ENCODE measurements around the gene PDCD6IP. TPM values are rescaled to one million over a fixed set of nuclear protein-coding genes. Genes with fewer than 3 reads are reported as not detected.
"Not testable (repeated sequence)": the region's sequence is repeated elsewhere in the genome, so short reads cannot be mapped to it uniquely, and the experiment has no call there.

PDCD6IP gene, protein sequence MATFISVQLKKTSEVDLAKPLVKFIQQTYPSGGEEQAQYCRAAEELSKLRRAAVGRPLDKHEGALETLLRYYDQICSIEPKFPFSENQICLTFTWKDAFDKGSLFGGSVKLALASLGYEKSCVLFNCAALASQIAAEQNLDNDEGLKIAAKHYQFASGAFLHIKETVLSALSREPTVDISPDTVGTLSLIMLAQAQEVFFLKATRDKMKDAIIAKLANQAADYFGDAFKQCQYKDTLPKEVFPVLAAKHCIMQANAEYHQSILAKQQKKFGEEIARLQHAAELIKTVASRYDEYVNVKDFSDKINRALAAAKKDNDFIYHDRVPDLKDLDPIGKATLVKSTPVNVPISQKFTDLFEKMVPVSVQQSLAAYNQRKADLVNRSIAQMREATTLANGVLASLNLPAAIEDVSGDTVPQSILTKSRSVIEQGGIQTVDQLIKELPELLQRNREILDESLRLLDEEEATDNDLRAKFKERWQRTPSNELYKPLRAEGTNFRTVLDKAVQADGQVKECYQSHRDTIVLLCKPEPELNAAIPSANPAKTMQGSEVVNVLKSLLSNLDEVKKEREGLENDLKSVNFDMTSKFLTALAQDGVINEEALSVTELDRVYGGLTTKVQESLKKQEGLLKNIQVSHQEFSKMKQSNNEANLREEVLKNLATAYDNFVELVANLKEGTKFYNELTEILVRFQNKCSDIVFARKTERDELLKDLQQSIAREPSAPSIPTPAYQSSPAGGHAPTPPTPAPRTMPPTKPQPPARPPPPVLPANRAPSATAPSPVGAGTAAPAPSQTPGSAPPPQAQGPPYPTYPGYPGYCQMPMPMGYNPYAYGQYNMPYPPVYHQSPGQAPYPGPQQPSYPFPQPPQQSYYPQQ
- 109 TPM for polyA plus RNA-seq (ENCODE audit: insufficient read length)

- peak; percentile 72 for DNase-seq (ENCODE audit: low read depth)
Measured at GRCh38 chr3:33798418-33799201, at the start of gene PDCD6IP. Gene PDCD6IP (plus strand): TSS chr3:33798630. CDS start chr3:33798729, 99 bp downstream.

DNA sequence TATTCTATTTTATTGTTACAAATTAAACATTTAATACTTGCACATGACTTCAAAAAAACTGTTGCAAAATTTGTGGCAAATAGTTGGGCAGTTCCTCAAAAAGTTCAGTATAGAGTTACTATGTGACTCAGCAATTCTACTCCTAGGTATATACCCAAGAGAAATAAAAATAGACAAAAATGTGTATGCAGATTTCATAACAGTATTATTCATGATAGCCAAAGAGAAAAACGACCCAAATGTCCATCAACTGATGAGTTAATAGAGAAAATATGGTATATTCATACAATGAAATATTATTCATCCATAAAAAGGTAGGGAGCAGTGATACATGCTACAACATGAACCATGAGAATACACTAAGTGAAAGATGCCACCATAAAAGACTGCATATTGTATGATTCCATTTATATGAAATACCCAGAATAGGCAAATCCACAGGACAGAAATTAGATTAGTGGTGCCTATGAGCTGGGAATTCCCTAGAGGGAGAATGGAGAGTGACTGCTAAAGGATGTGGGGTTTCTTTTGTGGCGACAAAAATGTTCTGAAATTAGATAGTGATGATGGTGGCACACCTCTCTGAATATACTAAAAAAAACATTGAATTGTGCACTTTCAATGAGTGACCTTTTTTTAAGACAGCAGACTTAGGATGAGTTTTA, 48.8 kb upstream of the PDCD6IP start:
- DNase-seq (ENCODE audit: low read depth), result no peak

DNA sequence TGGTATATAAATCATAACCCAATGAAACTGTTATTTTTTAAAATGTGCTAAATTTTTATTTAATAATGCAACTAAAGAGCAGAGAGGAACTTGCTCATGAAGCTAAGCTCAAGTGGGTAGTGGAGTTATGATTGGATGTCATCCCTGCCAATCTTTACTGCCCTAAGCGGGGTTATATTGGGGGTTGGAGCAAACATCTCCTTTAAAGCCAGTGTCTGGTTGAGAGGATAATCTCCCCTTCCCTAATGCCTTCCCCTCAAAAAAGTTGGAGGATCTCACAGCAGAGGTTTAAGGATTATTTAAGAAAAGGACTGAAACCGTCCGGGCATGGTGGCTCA, 48.2 kb upstream of the PDCD6IP start:
- DNase-seq (ENCODE audit: low read depth), result no peak

DNA sequence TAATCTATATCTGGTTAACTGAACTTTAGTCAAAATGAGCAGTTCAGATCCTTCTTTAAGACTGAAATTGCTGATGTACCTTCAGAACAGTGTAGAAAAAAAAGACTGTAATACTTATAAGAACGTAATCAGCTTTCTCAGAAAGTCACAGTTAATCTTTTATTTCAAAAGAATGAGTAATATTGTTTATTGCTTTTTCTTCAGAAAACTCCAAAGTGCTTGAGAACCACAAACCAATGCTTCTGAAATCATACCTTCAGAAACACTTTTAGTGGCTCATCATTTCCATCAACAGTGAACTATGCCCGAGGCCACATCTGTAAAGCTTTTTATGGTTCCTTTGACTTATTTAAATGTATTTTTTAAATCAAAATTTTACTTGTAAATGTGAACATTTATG, 47.1 kb upstream of the PDCD6IP start:
- no peak for DNase-seq (ENCODE audit: low read depth)

DNA sequence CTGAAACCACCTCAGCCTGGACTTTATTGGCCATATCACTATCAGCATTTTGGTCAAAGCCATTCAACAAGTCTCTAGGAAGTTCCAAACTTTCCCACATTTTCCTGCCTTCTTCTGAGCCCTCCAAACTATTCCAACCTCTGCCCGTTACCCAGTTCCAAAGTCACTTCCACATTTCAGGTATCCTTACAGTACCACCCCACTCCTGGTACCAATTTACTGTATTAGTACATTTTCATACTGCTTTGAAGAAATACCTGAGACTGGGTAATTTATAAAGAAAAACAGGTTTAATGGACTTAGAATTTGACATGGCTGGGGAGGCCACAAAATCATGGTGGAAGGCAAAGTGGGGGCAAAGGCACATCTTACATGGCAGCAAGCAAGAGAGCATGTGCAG, 44.0 kb upstream of the PDCD6IP start:
- DNase-seq (ENCODE audit: low read depth), result not testable (repeated sequence)

DNA sequence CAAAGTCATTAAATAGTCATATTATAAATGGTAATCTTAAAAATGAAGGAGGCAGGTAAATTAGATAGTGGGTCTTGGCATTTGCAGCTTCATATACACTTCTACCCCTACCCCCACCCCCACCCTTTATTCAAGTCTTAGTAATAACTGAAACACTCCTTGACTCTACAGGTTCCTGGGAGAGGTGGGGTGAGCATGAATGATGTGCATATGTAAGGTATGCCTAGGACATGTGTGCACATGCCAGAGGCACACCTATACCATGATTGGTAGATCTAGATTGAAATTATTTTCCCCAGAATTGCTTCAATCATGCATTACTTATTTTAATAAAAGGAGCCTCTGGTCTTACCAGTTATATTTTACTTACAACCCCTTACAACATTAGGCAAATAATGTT, 40.1 kb upstream of the PDCD6IP start:
- DNase-seq (ENCODE audit: low read depth), result no peak

DNA sequence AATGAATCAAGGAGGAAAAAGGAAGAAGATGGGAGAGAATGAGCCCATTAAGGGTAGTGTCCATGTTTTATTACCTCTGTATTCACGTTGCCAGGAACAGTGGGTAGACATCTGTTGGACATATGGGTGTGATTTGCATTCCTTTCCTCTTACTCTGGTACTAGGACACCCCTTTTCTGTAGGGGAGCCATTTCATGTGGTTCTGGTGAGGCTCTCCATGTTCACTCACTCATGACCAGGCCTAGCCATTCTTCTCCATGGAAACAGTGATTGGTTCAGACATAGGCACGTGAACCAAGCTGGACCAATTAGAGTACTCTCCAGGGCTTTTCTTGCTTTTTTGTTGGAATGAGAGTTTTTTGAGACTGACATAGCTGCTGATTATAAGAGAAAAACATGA, 39.6 kb upstream of the PDCD6IP start:
- DNase-seq (ENCODE audit: low read depth), result no peak

DNA sequence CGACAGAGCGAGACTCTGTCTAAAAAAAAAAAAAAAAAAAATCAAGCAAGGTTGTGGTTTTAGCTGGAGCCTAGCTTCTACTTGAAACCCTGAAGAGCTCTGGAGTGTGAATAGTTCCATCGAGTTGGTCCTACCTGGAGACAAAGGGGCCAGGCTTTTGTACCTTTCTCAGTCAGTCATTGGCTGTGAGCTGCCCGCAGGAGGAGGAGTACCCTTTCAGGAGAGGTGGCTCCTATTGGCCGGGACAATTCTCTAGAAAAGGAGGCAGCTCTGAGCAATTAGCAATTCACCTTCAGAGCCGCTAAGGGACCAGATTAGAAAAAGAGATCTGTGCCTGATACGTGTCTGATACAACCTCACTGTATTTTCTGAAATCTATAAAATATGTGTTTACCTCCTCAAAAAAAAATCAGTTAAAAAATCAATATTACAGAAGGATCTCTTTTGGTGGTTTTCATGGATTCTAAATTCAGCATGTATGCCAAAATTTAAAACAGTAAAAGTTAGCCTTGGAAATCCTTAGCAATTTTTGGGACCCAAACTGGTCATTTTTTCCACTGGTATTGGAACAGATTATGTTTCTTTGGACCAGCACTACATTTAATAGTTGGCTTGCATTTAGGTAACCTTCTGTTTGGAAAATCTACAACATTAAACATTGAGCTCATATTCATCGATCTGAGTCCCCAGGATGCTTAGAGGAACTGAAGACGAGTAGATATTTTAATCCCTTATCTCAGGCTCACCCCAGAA, 29.7 kb upstream of the PDCD6IP start:
- no peak for DNase-seq (ENCODE audit: low read depth)

DNA sequence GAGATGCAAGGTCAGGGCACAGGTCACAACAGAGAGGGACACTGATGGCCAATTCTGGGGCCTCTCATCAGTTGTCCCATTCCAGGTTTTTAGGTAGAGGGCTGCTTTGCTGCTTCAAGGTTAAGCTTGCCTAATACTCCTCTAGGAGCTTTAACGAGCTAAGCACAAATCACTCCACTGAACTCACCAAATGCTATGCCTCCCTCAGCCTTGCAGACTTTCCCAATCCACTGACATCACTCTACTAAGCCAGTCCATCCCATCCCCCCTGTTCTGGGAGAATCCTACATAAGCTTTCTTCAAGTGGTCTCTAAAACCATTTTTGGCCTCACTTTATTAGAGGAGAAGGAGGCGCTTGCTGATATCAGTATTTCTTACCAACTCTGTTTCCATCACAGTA, 24.8 kb upstream of the PDCD6IP start:
- no peak for DNase-seq (ENCODE audit: low read depth)

DNA sequence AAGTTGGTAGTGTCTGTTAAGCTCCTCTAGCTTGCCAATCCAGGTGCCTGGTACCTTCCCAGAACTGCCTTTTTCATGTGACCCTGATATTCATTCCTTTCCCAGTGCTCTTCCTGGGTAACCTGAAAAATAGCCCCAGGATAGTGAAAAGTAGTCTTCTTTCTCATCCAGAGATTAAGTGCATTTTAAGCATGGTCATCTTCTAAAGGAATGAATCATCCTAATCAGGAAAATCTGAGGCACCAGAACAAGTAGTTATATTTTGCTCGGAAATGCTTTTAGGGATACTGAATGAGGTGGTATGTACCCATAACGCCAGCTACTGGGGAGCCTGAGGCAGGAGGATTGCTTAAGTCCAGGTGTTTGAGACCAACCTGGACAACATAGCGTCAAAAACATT, 23.1 kb upstream of the PDCD6IP start:
- DNase-seq (ENCODE audit: low read depth), result no peak

DNA sequence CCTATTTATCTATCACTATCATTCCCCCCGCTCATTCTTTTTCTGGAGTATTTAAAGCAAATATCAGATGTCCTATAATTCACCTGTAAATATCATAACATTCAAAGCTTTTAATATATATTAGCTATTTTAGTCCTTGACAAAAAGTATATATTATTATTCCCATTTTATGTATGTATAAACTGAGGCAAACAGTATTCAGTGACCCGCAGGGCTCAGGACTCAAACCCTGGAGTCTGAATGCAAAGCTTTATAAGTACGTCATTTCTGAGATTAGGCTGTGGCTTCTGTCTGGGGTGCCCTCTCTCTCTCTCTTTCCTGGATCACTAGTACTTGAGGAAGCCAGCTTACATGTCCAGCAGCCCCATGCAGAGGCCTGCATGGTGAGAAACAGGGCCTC, 20.4 kb upstream of the PDCD6IP start:
- DNase-seq (ENCODE audit: low read depth), result no peak

- no peak for DNase-seq (ENCODE audit: low read depth)
Measured at GRCh38 chr3:33779751-33780150, 18.7 kb upstream of the PDCD6IP start.

GRCh38 chr3:33781413-33781812, 17.0 kb upstream of the PDCD6IP start:
- not testable (repeated sequence) for DNase-seq (ENCODE audit: low read depth)

- no peak for DNase-seq (ENCODE audit: low read depth)
Measured at GRCh38 chr3:33786565-33787327, 11.7 kb upstream of the PDCD6IP start.

- peak; percentile 35 for DNase-seq (ENCODE audit: low read depth)
Measured at GRCh38 chr3:33787328-33788009, 11.0 kb upstream of the PDCD6IP start.

DNA sequence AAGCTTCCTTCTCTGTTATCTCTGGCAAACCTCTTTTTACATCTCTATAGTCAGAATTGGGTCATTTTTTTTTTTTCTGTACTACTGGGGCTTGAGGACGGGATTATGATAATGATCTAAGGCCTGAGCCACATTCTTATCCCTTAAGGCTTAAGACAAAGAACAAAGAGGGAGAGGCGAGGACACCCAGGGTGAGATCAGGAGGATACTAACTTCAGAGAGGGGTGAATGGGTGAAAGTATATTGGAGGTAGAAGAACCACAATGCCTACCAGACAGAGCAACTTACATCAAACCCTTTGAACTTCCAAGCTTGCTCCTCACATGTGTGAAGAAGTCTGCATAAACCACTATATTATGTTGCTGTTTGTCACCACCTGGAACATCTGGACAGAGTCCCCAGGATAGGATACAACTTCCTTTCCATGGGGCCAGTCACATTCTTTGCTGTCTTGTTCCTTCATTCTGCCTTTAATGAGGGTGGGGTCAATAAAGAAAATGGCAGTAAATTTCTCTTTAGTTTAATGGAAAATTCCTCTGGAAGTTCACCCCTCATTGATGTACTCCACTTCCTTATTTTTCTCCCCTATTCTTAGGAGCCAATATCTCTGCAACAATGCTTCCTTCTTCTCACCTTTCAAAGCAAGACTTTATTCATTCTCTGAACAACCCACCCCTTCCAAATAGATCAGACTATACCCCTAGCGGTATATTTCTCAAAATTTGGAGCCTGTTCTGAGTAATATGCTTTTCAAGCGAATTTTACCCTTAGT, 9.1 kb upstream of the PDCD6IP start:
- no peak for DNase-seq (ENCODE audit: low read depth)

DNA sequence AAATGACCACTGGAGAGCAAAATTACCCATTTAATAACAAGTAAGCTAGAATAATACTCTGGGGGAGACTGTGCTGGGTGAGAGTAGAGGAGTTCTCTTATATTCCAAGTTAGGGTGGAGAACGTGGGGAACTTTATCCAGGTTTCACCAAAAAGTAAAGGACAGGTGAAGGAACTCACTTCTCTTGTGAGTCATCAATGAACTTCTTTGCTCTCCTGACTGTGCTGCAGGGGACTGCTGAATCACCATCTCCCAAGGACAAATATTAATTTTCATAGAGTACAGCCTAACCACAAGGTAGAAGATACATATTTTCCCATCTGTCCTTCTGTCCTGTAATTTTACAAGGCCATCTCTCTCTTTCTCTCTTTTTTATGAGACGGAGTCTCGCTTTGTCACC, 8.3 kb upstream of the PDCD6IP start:
- DNase-seq (ENCODE audit: low read depth), result no peak

- DNase-seq (ENCODE audit: low read depth), result no peak
Measured at GRCh38 chr3:33791477-33792166, 6.8 kb upstream of the PDCD6IP start.

All from forelimb muscle (tissue), 1 donor.